Forelimb muscle (tissue), 1 donor: ENCODE measurements around the gene PEAK1. TPM values are rescaled to one million over a fixed set of nuclear protein-coding genes. Genes with fewer than 3 reads are reported as not detected.

ENCODE experiments used
- DNase-seq: peaks from one replicate; pipeline ENCODE4 v3.0.0-alpha.2; 2013; ENCODE audit warnings: low read depth
- polyA plus RNA-seq: library from polyadenylated mRNA; unstranded; fragments of 120-200 nt; gene quantifications from one replicate; pipeline ENCODE4 v1.2.1, GENCODE V29; 2013; ENCODE audit not compliant: insufficient read length

The PEAK1 gene
- polyA plus RNA-seq, 1 donor = 35.2 TPM

DNA sequence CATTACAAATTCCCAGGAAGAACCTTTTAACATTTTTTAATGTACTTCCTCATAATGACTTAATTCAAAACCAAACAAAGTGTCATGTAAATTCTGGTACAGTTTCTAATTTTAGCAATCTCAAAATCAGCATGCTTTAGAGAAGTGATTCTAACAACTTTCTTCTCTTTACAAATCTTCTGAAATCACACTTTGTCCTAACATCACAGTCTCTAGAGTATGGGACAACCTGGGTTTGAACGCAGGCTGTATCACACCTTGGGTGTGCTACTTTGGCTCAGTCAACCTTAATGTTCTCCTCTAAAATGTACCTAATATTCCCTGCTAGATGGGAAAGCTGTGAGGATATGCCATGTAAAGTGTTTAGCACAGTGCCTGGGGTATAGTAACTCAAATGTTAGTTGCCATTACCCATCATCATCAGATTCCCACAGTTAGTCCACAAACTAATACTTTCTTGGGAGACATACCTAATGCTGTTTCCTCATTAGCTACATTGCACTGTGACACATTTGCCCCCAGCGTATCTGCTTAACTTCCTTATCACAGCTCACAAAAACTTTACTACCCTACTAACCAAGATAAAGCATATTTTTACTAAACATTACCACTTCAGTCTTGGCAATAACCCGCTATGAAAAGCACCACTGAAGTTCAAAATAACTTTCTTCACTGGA lies 352.1 kb downstream of the PEAK1 start:
- no peak for DNase-seq

DNA sequence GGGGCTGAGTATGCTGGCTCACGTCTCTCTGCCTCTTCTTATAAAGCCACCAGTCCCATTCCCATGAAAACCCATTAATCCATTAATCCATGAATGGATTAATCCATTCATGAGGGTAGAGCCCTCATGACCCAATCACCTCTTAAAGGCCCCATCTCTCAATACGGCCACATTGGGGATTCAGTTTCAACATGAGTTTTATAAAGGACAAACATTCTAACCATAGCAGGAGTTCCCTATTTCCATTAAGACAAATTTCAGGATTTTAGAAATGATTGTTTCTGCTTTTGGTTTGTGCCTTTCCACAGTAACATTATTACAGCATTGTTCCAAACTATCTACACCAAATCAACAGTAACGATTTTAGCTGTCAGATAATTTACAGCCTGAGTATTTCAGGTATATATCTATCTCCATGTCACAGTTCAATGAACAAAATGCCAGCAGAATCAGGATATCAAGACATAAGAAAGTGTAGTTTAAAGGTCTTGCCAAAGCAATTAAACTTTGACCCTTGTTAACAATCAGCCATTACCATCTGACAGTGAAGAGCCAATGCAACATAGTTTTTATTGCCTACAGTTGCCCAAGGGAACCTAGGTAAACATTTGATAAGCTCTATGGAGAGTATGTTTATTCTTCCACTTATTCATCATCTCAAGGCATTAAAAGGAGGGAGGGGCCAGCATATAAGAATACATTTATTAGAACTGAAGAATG lies 352.8 kb downstream of the PEAK1 start:
- DNase-seq = no peak

DNA sequence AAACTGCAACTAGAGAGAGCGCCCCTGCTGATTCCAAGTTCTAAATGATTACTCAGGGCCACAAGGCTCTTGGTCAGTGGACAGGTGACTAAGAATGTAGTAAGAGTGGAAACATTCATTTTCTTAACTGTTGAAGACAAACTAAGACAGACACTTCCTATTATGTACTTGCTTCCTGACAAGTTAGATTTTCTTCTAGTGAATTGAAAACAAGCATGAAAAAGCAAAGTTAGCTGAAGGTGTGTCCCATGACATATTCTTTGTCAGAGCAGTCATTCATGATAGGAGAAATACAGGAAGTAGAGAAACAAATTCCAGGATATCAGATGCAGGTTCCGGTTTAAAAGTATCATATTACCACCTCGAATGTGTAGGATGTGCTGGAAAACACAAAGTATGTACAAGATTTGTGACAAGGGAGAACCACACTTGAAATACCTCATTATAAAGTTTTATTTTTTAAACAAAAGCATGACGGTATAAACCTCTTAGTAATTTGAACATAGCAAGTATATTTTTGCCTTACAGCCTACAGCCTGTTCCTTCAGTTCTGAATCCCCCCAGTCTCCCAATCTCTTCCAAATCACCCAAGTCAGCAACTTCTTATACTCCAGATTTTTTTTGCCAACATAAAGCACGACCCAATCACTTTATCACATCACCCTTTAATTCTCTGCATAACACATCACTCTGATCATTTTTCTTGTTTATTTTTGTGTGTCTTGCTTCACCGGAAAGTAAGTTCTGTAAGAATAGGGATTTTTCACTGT lies 355.2 kb downstream of the PEAK1 start:
- DNase-seq = no peak

DNA sequence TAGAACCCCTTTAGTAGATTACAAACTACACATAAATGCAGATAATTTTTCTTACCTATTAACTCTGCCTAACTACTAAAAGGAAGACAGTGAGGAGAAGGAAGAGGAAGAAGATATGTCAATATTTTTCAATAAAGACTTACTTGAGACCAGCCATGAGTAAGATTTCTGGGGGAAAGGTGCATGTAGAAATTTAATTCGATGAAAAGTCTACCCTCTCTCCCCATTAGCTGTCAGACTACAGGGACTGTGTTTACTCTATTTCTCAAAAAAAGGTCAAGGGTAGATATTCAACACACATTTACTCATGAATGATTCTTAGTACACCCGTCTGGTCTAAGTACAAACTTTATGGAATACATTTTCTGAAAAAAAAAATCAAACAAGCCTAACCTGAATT lies 355.8 kb downstream of the PEAK1 start:
- DNase-seq = no peak

DNA sequence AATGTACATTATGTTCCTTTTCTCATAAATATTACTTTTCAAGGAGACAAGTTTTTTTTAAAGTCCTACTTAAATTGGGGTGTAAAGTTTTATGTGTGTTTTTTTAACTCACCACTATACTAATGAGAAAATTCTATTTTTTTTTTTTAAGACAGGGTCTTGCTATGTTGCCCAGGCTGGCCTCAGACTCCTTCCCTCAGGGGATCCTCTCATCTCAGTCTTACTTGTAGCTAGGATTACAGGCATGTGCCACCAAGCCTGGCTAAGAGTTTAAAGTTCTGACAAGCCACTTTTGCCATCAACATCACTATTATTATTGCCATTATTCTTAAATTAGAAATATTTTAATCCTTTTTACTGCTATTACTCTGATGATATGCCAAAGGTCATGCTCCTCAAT lies 356.7 kb downstream of the PEAK1 start:
- DNase-seq = no peak

DNA sequence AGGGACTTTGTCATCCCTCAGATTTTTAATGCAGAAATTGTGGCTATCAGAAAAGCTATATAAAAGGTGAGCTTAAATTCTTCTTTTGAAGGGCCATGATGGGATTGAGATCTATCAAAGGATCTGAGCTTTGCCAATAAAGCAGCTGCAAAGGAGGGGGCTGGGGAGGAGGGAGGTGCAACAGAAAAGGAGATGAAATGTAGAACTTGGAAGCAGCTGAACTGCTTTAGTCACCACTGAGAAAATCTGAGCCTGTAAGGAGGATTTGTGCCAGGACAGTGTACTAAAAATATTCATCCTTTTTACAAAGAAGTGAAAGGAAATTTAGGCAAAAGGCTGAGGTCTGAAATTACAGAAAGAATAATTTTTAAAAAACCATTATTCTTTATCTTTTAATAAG lies 359.4 kb downstream of the PEAK1 start:
- DNase-seq = peak; percentile 49

DNA sequence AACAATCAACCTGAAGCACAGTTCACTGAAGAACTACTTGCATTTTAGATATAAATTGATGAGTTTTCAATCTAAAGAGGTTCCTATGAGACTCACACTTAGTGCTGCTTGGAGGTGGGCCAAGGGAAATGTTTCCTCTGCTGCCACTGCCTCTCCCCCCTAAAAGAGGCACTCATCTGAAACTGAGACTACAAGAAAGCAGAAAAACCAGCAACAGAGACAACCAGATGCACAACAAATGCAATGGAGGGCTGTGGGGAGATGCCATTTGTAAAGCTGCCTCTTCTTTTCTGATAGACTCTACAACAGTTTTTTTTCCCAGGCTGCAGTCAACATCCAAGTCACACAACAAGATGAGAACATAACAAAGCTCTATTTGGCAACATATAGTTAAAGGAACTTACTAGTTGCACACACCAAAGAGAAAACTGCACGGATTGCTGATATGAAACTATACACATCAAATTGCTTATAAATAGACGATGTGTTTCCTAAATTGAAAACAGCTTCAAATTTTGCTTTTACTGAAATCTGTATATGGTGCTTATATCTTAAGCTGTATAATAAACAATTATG lies 360.0 kb downstream of the PEAK1 start:
- no peak for DNase-seq

DNA sequence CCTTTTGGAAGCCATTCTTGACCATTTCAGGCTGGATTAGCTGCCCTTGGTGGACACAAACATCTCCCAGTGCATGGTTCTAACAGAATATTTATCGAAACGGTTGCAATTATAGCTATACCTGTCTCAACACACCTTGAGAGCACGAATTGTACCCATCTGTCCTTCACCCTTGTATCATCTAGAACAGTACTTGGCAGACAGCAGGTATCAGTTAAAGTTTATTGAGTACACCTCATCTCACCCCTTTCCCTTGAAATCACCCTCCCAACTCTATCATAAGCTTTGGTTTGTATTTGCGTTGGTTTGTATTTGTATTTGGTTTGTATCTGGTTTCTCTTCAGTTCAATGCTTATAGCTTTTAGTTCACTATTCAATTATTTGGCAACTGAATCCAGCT lies 361.4 kb downstream of the PEAK1 start:
- DNase-seq = no peak

DNA sequence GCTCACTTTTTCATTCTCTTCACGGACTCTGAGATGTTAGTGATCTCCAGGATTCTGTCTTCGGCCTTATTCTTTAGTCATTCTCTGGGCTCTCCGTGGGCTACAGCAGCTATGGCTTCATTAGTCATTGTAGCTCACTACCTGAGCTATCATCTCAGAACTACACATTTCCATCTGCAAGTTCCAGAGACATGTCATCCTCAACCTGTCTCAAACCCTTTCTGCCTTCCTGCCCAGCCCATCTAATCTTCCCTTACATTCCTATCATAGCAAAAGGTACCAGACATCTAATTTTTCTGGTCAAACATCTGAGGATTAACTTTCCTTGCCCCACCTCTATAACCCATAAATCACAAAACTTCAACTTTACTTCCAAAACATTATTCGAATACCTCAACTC lies 362.2 kb downstream of the PEAK1 start:
- DNase-seq = no peak

DNA sequence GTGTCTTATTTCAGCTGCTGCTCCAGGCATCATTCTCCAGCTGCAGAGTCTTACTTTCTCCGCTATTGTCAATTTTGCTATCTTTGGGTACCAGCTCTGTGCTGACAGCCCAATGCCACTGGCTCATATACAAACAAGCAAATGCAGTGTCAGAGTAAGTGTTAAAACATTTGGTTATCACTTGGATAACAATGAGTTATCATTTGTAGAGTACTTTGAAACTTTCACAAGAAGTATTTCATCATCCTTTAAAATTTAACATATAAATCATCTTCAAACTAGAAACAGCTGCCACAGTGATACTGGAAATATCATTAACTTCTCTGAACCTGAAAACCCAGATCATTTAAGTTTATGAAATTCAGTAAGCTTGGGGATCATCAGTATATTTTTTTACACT lies 362.8 kb downstream of the PEAK1 start:
- DNase-seq = no peak

DNA sequence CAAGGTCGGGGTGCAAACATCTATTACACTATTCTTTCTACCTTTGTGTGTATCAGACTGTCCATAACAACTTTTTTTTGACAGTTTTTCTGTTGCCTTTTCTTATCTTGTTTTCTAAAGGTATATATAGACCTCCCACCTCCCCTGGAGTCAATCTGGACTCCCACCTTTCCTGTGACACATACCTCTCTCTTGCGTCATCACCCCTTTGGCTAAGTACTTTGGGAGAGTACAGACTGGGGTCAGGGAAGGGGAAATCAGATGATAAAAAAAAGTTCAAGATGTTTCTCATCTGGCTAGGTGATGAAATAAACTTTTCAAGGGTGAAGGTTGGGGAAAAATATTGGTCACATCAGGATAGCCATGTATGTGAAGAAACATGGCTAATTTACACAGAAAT lies 366.2 kb downstream of the PEAK1 start:
- no peak for DNase-seq

DNA sequence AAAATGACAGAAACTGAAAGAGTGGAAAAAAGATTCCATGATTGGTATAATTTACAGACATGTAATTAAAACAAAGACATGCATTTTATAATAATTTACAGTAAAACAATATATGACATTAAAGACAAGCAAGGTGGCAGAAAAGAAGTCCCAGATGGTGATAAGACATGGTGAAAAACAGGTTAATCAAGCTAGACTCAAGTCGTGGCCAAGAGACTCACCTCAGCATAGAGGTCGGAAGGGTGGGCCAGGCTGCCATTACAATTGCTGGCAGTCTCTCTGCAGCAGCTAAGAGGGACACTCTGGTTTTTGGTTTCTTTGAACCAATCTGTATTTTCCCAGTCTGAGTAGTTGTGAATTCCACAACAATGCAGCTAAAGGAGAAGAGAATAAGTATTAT lies 367.3 kb downstream of the PEAK1 start:
- DNase-seq = no peak

Other genes with a start within 250 kb of the PEAK1 start
- gene HMG20A, start 784 bp upstream of the PEAK1 start, polyA plus RNA-seq = 46.5 TPM
- gene LINGO1, start 212.8 kb upstream of the PEAK1 start, polyA plus RNA-seq = 6.3 TPM